Heart left ventricle (tissue), 16 donors: ENCODE results near the gene CRIM1. TPM values are rescaled to one million over a fixed set of nuclear protein-coding genes. Genes with fewer than 3 reads are reported as not detected.

Experiments
- ATAC-seq, 4 donors: fragments of 200-7000 bp; cut with Tn5 transposase; one replicate each; pipeline ENCODE4 v1.9.1; 2020 to 2022; ENCODE audit warnings: moderate library complexity in 4 of 4, mild to moderate bottlenecking in 3 of 4, moderate number of reproducible peaks in 1 of 4
- DNase-seq, 5 donors: peaks; one replicate each; pipeline ENCODE4 v3.0.0-alpha.2; 2020
- H3K27ac ChIP-seq, 12 donors: fragments of 200-600 bp; sonication (generic) in 4 of 12; one replicate each; pipeline versions ENCODE4 v1.5.0 to v1.8.0; 2016 to 2022; ENCODE audit warnings: mild to moderate bottlenecking in 2 of 12
- H3K27me3 ChIP-seq, 9 donors: fragments of 200-600 bp; sonication (generic) in 2 of 9; one replicate each; pipeline versions ENCODE4 v1.5.1 to v1.8.0; 2016 to 2022; ENCODE audit warnings: mild to moderate bottlenecking in 3 of 9
- H3K36me3 ChIP-seq, 9 donors: fragments of 200-600 bp; sonication (generic) in 2 of 9; one replicate each; pipeline versions ENCODE4 v1.5.0 to v1.8.0; 2018 to 2022; ENCODE audit warnings: mild to moderate bottlenecking in 2 of 9
- H3K4me1 ChIP-seq, 12 donors: fragments of 200-600 bp; sonication (generic) in 4 of 12; one replicate each; pipeline versions ENCODE4 v1.5.0 to v1.8.0; 2016 to 2022; ENCODE audit warnings: mild to moderate bottlenecking in 3 of 12
- H3K4me3 ChIP-seq, 12 donors: fragments of 200-600 bp; sonication (generic) in 4 of 12; one replicate each; pipeline versions ENCODE4 v1.5.0 to v1.8.0; 2017 to 2022; ENCODE audit warnings: mild to moderate bottlenecking in 9 of 12, moderate library complexity in 4 of 12
- H3K9me3 ChIP-seq, 12 donors: fragments of 200-600 bp; sonication (generic) in 4 of 12; one replicate each; pipeline versions ENCODE4 v1.5.0 to v1.8.0; 2016 to 2022; ENCODE audit warnings: mild to moderate bottlenecking in 1 of 12
- POLR2A ChIP-seq, 2 donors: fragments of 450-650 bp; IDR thresholded peaks; one replicate each; pipeline ENCODE4 v1.6.1; 2017; ENCODE audit warnings: antibody characterized with exemption in 2 of 2, mild to moderate bottlenecking in 2 of 2, moderate library complexity in 2 of 2
- WGBS, 4 donors: extraction: QIAGEN DNeasy Blood & Tissue Kit in 2 of 4; methylation state at CpG; one replicate each; pipeline versions ENCODE4 v1.1.5 to v1.1.7; 2013 to 2018; 5-methylcytosine and 5-hydroxymethylcytosine counted together
- intact Hi-C, 10 donors: fragments of 100-400 bp; cut with DNase I; formaldehyde crosslinking; loops; one replicate each; pipeline versions ENCODE4 v1.11.1 to v1.14.2; 2022
- polyA plus RNA-seq, 2 donors: library from polyadenylated mRNA; stranded (reverse); fragments of 200-250 nt; gene quantifications; one replicate each; pipeline ENCODE4 v1.2.3, GENCODE V29; 2013
- total RNA-seq, 9 donors: library from RNA; depleted of rRNA in 2 of 9; stranded (reverse); fragments of >200 nt in 2 of 9; fragmentation: NEBNext Ultra II Directional in 3 of 9; extraction: Animal tissue kit (Norgen Biotek cat#: 25700) in 3 of 9; gene quantifications; one replicate each; pipeline versions ENCODE4 v1.1.0 to v1.2.4, GENCODE V29; 2016 to 2023
- TF ChIP-seq, protein P1 (sequence below), 12 donors: fragments of 200-600 bp; sonication (generic) in 4 of 12; IDR thresholded peaks; one replicate each; pipeline versions ENCODE4 v1.5.0 to v1.8.0; 2018 to 2022; ENCODE audit warnings: antibody characterized with exemption in 12 of 12, mild to moderate bottlenecking in 5 of 12
- donor health status: ischemic (EF 13 %, LVEDD 7.1; RV severe dilation, severe dysfunction).
- donor health status: healthy with polysubstance abuse.
- donor health status: DM: no; HTN: yes; CAD: no.
- donor health status: DM: no; HTN: no; CAD: no.
- donor health status: ischemic (EF 25% LVEDD 6.9; RV normal size, moderate dysfunction).
- donor health status: ischemic (EF 25% LVEDD 5.7; RV mildly dilated, moderate dysfunction).
- donor health status: healthy.
- donor health status: DM: yes; HTN: yes; CAD: no.
- donor health status: ischemic (EF 35%, LVEDD 5.7; RV mildly dilated, moderate dysfunction).
- donor health status: nonischemic (EF 11% LVEDD 7.7; RV severe dilation, severe dysfunction).
- donor health status: DM: yes; HTN: yes; CAD: no.
- donor health status: PGD.
- donor health status: ischemic (EF 29% LVEDD 5.4; RV normal size, mild dysfunction).
- donor health status: nonischemic (EF 23%, LVEDD 6.1; RV moderate dilation, normal function).

Gene CRIM1
- total and polyA plus RNA-seq, 11 donors = 14.7 to 120 (median 81.8) TPM

DNA sequence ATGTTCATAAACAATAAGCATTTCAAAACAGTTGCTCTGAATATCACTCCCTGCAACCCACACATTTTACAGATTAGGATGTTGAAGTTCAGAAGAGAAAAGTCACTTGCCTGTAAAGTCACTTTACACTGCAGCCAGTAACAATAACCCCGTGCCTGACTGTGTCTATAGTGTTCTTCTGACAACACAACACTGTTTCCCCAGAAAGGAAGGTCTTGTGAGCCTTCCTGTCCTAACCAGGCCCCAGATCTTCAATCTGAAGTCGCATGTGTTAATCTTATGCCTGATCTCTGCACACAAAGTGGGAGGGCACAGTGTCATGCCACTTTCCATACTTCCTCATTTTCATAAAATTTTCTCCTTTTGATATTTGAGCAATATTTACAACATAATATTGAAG is 122.2 kb downstream of the CRIM1 start:
- H3K9me3 ChIP-seq = peaks cover 0 to 30% (median 12%) of the 10 kb centered on the region in 12 donors
- peak overlapping the region in 9 of 12 donors; percentile 35 to 68 (median 46) for H3K27ac ChIP-seq
- TF ChIP-seq, protein P1, sequence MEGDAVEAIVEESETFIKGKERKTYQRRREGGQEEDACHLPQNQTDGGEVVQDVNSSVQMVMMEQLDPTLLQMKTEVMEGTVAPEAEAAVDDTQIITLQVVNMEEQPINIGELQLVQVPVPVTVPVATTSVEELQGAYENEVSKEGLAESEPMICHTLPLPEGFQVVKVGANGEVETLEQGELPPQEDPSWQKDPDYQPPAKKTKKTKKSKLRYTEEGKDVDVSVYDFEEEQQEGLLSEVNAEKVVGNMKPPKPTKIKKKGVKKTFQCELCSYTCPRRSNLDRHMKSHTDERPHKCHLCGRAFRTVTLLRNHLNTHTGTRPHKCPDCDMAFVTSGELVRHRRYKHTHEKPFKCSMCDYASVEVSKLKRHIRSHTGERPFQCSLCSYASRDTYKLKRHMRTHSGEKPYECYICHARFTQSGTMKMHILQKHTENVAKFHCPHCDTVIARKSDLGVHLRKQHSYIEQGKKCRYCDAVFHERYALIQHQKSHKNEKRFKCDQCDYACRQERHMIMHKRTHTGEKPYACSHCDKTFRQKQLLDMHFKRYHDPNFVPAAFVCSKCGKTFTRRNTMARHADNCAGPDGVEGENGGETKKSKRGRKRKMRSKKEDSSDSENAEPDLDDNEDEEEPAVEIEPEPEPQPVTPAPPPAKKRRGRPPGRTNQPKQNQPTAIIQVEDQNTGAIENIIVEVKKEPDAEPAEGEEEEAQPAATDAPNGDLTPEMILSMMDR (IDR thresholded peaks at IDR 0.05) = no peak
- no peak for TF ChIP-seq POLR2A (IDR thresholded peaks at IDR 0.05)
- no peak for DNase-seq
- ATAC-seq = peak in 1 of 4 donors; percentile 19
- H3K4me1 ChIP-seq = peaks cover 0 to 29% (median 15%) of the 10 kb centered on the region in 12 donors
- intact Hi-C loops = no loop called here
- no peak overlapping the region for H3K4me3 ChIP-seq
- WGBS, 4 donors = 48 to 62% (median 54%) methylated on average over 2 of the region's 2 CpGs
- H3K36me3 ChIP-seq = peaks cover 0 to 64% (median 47%) of the 10 kb centered on the region in 9 donors
- H3K27me3 ChIP-seq = no peaks in the 10 kb centered on the region

GRCh38 chr2:36478332-36478738 is 122.8 kb downstream of the CRIM1 start:
- TF ChIP-seq, protein P1 (IDR thresholded peaks at IDR 0.05) = no peak
- TF ChIP-seq POLR2A (IDR thresholded peaks at IDR 0.05) = no peak
- peaks cover 0 to 29% (median 17%) of the 10 kb centered on the region in 12 donors for H3K4me1 ChIP-seq
- 20 to 67% (median 29%) methylated on average over 4 of the region's 4 CpGs for WGBS, 4 donors
- no peak overlapping the region for H3K4me3 ChIP-seq
- no peaks in the 10 kb centered on the region for H3K27me3 ChIP-seq
- peaks cover 0 to 63% (median 51%) of the 10 kb centered on the region in 9 donors for H3K36me3 ChIP-seq
- peak overlapping the region in 10 of 12 donors; percentile 35 to 68 (median 46) for H3K27ac ChIP-seq
- ATAC-seq (peak; percentile 50 to 88 (median 76)), DNase-seq (peak in 1 of 5 donors; percentile 42)
- peaks cover 0 to 30% (median 12%) of the 10 kb centered on the region in 12 donors for H3K9me3 ChIP-seq
- intact Hi-C loops = no loop called here

DNA sequence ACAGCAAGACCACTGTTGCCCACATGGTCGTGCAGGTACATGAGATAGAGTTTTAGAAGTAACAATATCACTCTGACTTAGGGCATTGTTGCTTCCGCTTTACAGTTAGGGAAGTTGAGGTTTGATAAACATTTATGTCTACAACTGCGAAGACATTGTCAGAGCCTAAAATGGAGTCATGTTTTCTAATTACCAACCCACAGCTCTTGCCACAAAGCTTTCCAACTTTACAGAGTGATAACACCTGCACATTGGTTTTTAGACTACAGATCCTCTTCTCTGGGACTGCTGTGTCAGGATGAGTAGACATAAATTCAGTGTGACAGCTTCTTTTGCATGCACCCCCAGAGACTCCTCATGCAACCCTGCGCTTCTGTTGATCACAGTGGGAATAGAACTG is 123.4 kb downstream of the CRIM1 start:
- peaks cover 0 to 68% (median 53%) of the 10 kb centered on the region in 9 donors for H3K36me3 ChIP-seq
- WGBS, 4 donors = 50 to 74% (median 61%) methylated on average over 4 of the region's 4 CpGs
- intact Hi-C loops = no loop called here

GRCh38 chr2:36479406-36479805 is 123.8 kb downstream of the CRIM1 start:
- Histone ChIP-seq H3K36me3 (peaks cover 0 to 71% (median 53%) of the 10 kb centered on the region in 9 donors), H3K27me3 (no peaks in the 10 kb centered on the region), H3K4me1 (peaks cover 0 to 36% (median 20%) of the 10 kb centered on the region in 12 donors), H3K4me3 (no peak overlapping the region), H3K27ac (peak overlapping the region in 2 of 12 donors; percentile 13 to 68), H3K9me3 (peaks cover 0 to 23% (median 12%) of the 10 kb centered on the region in 12 donors)
- ATAC-seq (no peak), DNase-seq (no peak)
- 94 to 97% (median 97%) methylated on average over 16 of the region's 16 CpGs for WGBS, 4 donors
- intact Hi-C loops = no loop called here
- TF ChIP-seq, protein P1 (IDR thresholded peaks at IDR 0.05) = no peak
- no peak for TF ChIP-seq POLR2A (IDR thresholded peaks at IDR 0.05)

More for the DNA sequence above, 123.4 kb downstream of the CRIM1 start:
- Histone ChIP-seq H3K9me3 (peaks cover 0 to 27% (median 12%) of the 10 kb centered on the region in 12 donors), H3K27me3 (no peaks in the 10 kb centered on the region), H3K27ac (peak overlapping the region in 9 of 12 donors; percentile 24 to 68 (median 46)), H3K4me1 (peaks cover 0 to 32% (median 17%) of the 10 kb centered on the region in 12 donors), H3K4me3 (no peak overlapping the region)
- TF ChIP-seq, protein P1 (IDR thresholded peaks at IDR 0.05) = no peak
- no peak for TF ChIP-seq POLR2A (IDR thresholded peaks at IDR 0.05)
- no peak for ATAC-seq
- no peak for DNase-seq
